GM23338 (cell line): Measurements from ENCODE around the gene BTBD16. TPM values are rescaled to one million over a fixed set of nuclear protein-coding genes. Genes with fewer than 3 reads are reported as not detected.

Experiments
- ATAC-seq: fragments of 200-7000 bp; cut with Tn5 transposase; 3 replicates; pipeline ENCODE4 v1.9.1; 2020
- DNase-seq: peaks from one replicate; pipeline ENCODE4 v3.0.0-alpha.2; 2015; ENCODE audit warnings: low spot score
- H2AFZ ChIP-seq: fragments of 200-600 bp; sonication (generic); 2 replicates; pipeline ENCODE4 v1.8.0; 2016; ENCODE audit warnings: antibody characterized with exemption, mild to moderate bottlenecking, moderate library complexity
- H3F3A ChIP-seq: fragments of 200-600 bp; sonication (generic); replicated peaks from 2 replicates; pipeline ENCODE4 v1.8.0; 2017; ENCODE audit warnings: antibody characterized with exemption, mixed run types, low read depth
- H3K27ac ChIP-seq: fragments of 200-600 bp; sonication (generic); 2 replicates; pipeline ENCODE4 v1.6.1; 2016; ENCODE audit warnings: low read depth
- H3K27me3 ChIP-seq: fragments of 200-600 bp; sonication (generic); 2 replicates; pipeline ENCODE4 v1.8.0; 2016; ENCODE audit warnings: mild to moderate bottlenecking, mixed run types, moderate library complexity; ENCODE audit not compliant: insufficient read depth
- H3K36me3 ChIP-seq: fragments of 200-600 bp; sonication (generic); 2 replicates; pipeline ENCODE4 v1.8.0; 2016; ENCODE audit warnings: mild to moderate bottlenecking; ENCODE audit not compliant: insufficient read depth
- H3K4me1 ChIP-seq: fragments of 200-600 bp; sonication (generic); 2 replicates; pipeline ENCODE4 v1.8.0; 2016; ENCODE audit warnings: mild to moderate bottlenecking, moderate library complexity; ENCODE audit not compliant: insufficient read depth
- H3K4me2 ChIP-seq: fragments of 200-600 bp; sonication (generic); 2 replicates; pipeline ENCODE4 v1.7.1; 2017; ENCODE audit warnings: mixed run types
- H3K4me3 ChIP-seq: fragments of 200-600 bp; sonication (generic); 2 replicates; pipeline ENCODE4 v1.6.1; 2016; ENCODE audit warnings: mixed run types
- H3K79me2 ChIP-seq: fragments of 200-600 bp; sonication (generic); replicated peaks from 2 replicates; pipeline ENCODE4 v1.8.0; 2017; ENCODE audit warnings: mild to moderate bottlenecking; ENCODE audit not compliant: insufficient read depth
- H3K9me2 ChIP-seq: fragments of 200-600 bp; sonication (generic); 2 replicates; pipeline ENCODE4 v1.8.0; 2017; ENCODE audit not compliant: insufficient read depth
- H4K20me1 ChIP-seq: fragments of 200-600 bp; sonication (generic); replicated peaks from 2 replicates; pipeline ENCODE4 v1.8.0; 2017; ENCODE audit warnings: mild to moderate bottlenecking; ENCODE audit not compliant: insufficient read depth
- H3K27ac Mint-ChIP-seq: 2 replicates; pipeline ENCODE4 v1.8.0; 2020; ENCODE audit warnings: inconsistent platforms, mild to moderate bottlenecking, moderate library complexity, mixed read lengths
- H3K27me3 Mint-ChIP-seq: 3 replicates; pipeline ENCODE4 v1.8.0; 2022; ENCODE audit warnings: low read depth, mild to moderate bottlenecking, moderate library complexity, mixed read lengths, inconsistent platforms; ENCODE audit not compliant: insufficient read depth, poor library complexity
- H3K36me3 Mint-ChIP-seq: 3 replicates; pipeline ENCODE4 v1.8.0; 2021; ENCODE audit warnings: low read depth, mild to moderate bottlenecking, inconsistent platforms, moderate library complexity, mixed read lengths
- H3K4me1 Mint-ChIP-seq: 3 replicates; pipeline ENCODE4 v1.8.0; 2020; ENCODE audit warnings: mild to moderate bottlenecking, inconsistent platforms, mixed read lengths
- H3K4me3 Mint-ChIP-seq: 3 replicates; pipeline ENCODE4 v1.8.0; 2021; ENCODE audit warnings: moderate library complexity, mild to moderate bottlenecking, inconsistent platforms, mixed read lengths
- H3K9me3 Mint-ChIP-seq: 3 replicates; pipeline ENCODE4 v1.8.0; 2020; ENCODE audit warnings: moderate library complexity, mild to moderate bottlenecking, inconsistent platforms, mixed read lengths
- EZH2 ChIP-seq: fragments of 200-600 bp; sonication (generic); IDR thresholded peaks from one replicate; pipeline ENCODE4 v1.8.0; 2017; ENCODE audit warnings: antibody characterized with exemption, mild to moderate bottlenecking, low read depth; ENCODE audit not compliant: unreplicated experiment
- JUNB ChIP-seq: IDR thresholded peaks from one replicate; pipeline ENCODE4 v1.6.1; 2016; ENCODE audit warnings: antibody characterized with exemption; ENCODE audit not compliant: unreplicated experiment
- NANOG ChIP-seq: IDR thresholded peaks from 2 replicates; pipeline ENCODE4 v1.6.1; 2016; ENCODE audit warnings: antibody characterized with exemption, borderline replicate concordance
- POLR2AphosphoS5 ChIP-seq: IDR thresholded peaks from 2 replicates; pipeline ENCODE4 v1.6.1; 2016; ENCODE audit warnings: antibody characterized with exemption, low read depth
- ZNF331 ChIP-seq: fragments of 250-450 bp; sonication (Bioruptor Pico); IDR thresholded peaks from 2 replicates; pipeline ENCODE4 v1.5.0; 2020; ENCODE audit warnings: low read depth, mild to moderate bottlenecking, moderate library complexity
- polyA plus RNA-seq: library from polyadenylated mRNA; unstranded; fragments of >200 nt; fragmentation: Nextera tagmentation; extraction: Ambion mirVana; gene quantifications from 2 replicates; pipeline ENCODE4 v1.2.1, GENCODE V29; 2016
- total RNA-seq: library from RNA; depleted of rRNA; stranded (reverse); fragments of >200 nt; shearing (Covaris generic); gene quantifications from 2 replicates; pipeline ENCODE4 v1.2.3, GENCODE V29; 2014
- TF ChIP-seq, protein P1 (sequence below): IDR thresholded peaks from one replicate; pipeline ENCODE4 v1.6.1; 2018; ENCODE audit warnings: antibody characterized with exemption; ENCODE audit not compliant: unreplicated experiment
- TF ChIP-seq, protein P2 (sequence below): IDR thresholded peaks from 2 replicates; pipeline ENCODE4 v1.6.1; 2016; ENCODE audit warnings: antibody characterized with exemption
- TF ChIP-seq, protein P3 (sequence below), 2 experiments: fragments of 200-600 bp in 1 of 2; sonication (generic) in 1 of 2; conservative IDR thresholded peaks; 2 replicates each; pipeline versions ENCODE4 v1.5.1 to v1.6.1; 2016 to 2017; ENCODE audit warnings: antibody characterized with exemption in 2 of 2, low read depth in 2 of 2, mild to moderate bottlenecking in 2 of 2, moderate library complexity in 1 of 2

The BTBD16 gene
- total and polyA plus RNA-seq, 2 experiments from 2014 or later, result not detected

DNA sequence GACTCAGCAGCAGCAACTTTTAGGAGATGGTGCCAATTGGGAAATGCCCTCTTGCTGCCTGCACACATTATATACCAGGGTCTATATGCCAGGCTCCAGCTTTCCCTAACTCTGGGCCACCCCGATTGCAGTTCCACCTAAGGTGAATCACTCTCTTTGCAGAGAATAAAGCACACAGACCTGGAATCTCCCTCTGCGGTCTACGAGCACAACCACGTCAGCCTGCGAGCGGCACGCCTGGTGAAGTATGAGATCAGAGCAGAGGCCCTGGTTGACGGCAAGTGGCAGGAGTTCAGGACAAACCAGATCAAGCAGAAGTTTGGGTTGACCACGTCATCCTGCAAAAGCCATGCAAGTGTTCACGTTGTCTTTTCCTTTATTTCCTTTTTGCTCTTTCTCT, 65.2 kb downstream of the BTBD16 start (continued):
- TF ChIP-seq, protein P1, sequence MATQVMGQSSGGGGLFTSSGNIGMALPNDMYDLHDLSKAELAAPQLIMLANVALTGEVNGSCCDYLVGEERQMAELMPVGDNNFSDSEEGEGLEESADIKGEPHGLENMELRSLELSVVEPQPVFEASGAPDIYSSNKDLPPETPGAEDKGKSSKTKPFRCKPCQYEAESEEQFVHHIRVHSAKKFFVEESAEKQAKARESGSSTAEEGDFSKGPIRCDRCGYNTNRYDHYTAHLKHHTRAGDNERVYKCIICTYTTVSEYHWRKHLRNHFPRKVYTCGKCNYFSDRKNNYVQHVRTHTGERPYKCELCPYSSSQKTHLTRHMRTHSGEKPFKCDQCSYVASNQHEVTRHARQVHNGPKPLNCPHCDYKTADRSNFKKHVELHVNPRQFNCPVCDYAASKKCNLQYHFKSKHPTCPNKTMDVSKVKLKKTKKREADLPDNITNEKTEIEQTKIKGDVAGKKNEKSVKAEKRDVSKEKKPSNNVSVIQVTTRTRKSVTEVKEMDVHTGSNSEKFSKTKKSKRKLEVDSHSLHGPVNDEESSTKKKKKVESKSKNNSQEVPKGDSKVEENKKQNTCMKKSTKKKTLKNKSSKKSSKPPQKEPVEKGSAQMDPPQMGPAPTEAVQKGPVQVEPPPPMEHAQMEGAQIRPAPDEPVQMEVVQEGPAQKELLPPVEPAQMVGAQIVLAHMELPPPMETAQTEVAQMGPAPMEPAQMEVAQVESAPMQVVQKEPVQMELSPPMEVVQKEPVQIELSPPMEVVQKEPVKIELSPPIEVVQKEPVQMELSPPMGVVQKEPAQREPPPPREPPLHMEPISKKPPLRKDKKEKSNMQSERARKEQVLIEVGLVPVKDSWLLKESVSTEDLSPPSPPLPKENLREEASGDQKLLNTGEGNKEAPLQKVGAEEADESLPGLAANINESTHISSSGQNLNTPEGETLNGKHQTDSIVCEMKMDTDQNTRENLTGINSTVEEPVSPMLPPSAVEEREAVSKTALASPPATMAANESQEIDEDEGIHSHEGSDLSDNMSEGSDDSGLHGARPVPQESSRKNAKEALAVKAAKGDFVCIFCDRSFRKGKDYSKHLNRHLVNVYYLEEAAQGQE, result no peak

DNA sequence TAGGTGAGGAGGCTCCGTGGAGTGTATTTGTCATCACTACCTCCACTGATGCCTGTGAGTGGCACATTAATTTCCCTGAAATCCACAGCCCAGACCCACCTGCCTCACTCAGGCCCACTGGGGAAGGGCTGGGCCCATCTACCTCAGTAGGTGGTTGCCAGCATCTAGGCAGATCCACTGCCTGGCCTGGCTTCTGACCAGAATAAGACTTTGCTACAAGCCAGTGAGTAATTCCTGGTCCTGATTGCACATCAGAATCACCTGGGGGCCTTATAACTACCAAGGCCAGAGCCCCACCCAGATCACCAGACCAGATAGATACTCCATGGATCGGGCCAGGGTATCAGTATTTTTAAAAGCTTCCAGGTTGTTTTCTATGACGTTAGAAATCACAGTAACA, 65.9 kb downstream of the BTBD16 start:
- Mint-ChIP-seq H3K4me1 (peaks cover 16% of the 10 kb centered on the region), H3K9me3 (no peaks in the 10 kb centered on the region)
- TF ChIP-seq ZNF331 (CRISPR knock-in tag) (no peak), POLR2AphosphoS5 (no peak), JUNB (no peak), NANOG (no peak), EZH2 (no peak)
- TF ChIP-seq, protein P2, sequence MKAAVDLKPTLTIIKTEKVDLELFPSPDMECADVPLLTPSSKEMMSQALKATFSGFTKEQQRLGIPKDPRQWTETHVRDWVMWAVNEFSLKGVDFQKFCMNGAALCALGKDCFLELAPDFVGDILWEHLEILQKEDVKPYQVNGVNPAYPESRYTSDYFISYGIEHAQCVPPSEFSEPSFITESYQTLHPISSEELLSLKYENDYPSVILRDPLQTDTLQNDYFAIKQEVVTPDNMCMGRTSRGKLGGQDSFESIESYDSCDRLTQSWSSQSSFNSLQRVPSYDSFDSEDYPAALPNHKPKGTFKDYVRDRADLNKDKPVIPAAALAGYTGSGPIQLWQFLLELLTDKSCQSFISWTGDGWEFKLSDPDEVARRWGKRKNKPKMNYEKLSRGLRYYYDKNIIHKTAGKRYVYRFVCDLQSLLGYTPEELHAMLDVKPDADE, result no peak
- TF ChIP-seq, protein P1, result no peak
- TF ChIP-seq, protein P3, sequence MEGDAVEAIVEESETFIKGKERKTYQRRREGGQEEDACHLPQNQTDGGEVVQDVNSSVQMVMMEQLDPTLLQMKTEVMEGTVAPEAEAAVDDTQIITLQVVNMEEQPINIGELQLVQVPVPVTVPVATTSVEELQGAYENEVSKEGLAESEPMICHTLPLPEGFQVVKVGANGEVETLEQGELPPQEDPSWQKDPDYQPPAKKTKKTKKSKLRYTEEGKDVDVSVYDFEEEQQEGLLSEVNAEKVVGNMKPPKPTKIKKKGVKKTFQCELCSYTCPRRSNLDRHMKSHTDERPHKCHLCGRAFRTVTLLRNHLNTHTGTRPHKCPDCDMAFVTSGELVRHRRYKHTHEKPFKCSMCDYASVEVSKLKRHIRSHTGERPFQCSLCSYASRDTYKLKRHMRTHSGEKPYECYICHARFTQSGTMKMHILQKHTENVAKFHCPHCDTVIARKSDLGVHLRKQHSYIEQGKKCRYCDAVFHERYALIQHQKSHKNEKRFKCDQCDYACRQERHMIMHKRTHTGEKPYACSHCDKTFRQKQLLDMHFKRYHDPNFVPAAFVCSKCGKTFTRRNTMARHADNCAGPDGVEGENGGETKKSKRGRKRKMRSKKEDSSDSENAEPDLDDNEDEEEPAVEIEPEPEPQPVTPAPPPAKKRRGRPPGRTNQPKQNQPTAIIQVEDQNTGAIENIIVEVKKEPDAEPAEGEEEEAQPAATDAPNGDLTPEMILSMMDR (conservative IDR thresholded peaks at IDR 0.05; ENCODE audit: low read depth in 2 of 2), result no peak

More for the DNA sequence above, 65.9 kb downstream of the BTBD16 start:
- no peaks in the 10 kb centered on the region for H4K20me1 ChIP-seq
- H3K4me2 ChIP-seq, result no peak overlapping the region
- Mint-ChIP-seq H3K36me3 (no peaks in the 10 kb centered on the region), H3K27ac (0 out of 2 replicates have a peak overlapping the region, but pooled peaks have one; percentile 52), H3K27me3 (peaks cover 5% of the 10 kb centered on the region), H3K4me3 (no peak overlapping the region)
- H2AFZ ChIP-seq, result 0 out of 2 replicates have a peak overlapping the region, but pooled peaks have one; percentile 28
- no peak overlapping the region for H3K27ac ChIP-seq
- H3K79me2 ChIP-seq, result no peaks in the 10 kb centered on the region
- H3K27me3 ChIP-seq, result no peaks in the 10 kb centered on the region
- ATAC-seq (no peak), DNase-seq (no peak)
- H3K4me3 ChIP-seq, result no peak overlapping the region
- H3K9me2 ChIP-seq, result no peaks in the 10 kb centered on the region
- H3F3A ChIP-seq, result 0 out of 2 replicates have a peak, but pooled peaks cover 3% of the 10 kb centered on the region
- no peaks in the 10 kb centered on the region for H3K4me1 ChIP-seq
- H3K36me3 ChIP-seq, result no peaks in the 10 kb centered on the region
